Measurements from ENCODE around the gene NFKBIL1.
"Not testable (repeated sequence)": the region's sequence is repeated elsewhere in the genome, so short reads cannot be mapped to it uniquely, and the experiment has no call there.

The NFKBIL1 gene

GRCh38 chr6:31582230-31582643 lies 34.8 kb downstream of the NFKBIL1 start, which contains the start of gene LTB:
Gene LTB (minus strand): TSS chr6:31582424. CDS start chr6:31582417, 7 bp downstream.
- DNase-seq: no peak

GRCh38 chr6:31585491-31585890 lies 38.1 kb downstream of the NFKBIL1 start:
- DNase-seq: no peak

- DNase-seq: no peak
These were observed 38.6 kb downstream of the NFKBIL1 start, which contains the start of gene LST1 for GRCh38 chr6:31586008-31586407. Gene LST1 (plus strand): TSS chr6:31586277. CDS start chr6:31587300, 1,023 bp downstream.

- DNase-seq: no peak
These were observed 39.3 kb downstream of the NFKBIL1 start for GRCh38 chr6:31586599-31587281.

- DNase-seq: no peak
These were observed 40.7 kb downstream of the NFKBIL1 start for GRCh38 chr6:31587791-31588777.

- DNase-seq: no peak
These were observed 41.7 kb downstream of the NFKBIL1 start for GRCh38 chr6:31588871-31589650.

- DNase-seq: not testable (repeated sequence)
These were observed 43.3 kb downstream of the NFKBIL1 start for GRCh38 chr6:31590691-31591090.

GRCh38 chr6:31592396-31592771 lies 45.0 kb downstream of the NFKBIL1 start:
- DNase-seq: no peak

GRCh38 chr6:31597006-31597405 lies 49.6 kb downstream of the NFKBIL1 start:
- no peak for DNase-seq

GRCh38 chr6:31607317-31607716 lies 59.9 kb downstream of the NFKBIL1 start:
- no peak for DNase-seq
